GM19328 (cell line): ENCODE measurements around the gene RNF133.

ENCODE experiments used
- ATAC-seq: cut with Tn5 transposase; IDR thresholded peaks from one replicate; pipeline ENCODE4 v1.9.1; 2021; ENCODE audit warnings: mild to moderate bottlenecking, moderate library complexity; ENCODE audit not compliant: unreplicated experiment

The RNF133 gene

GRCh38 chr7:122699017-122699416, at the start of gene RNF133:
Gene RNF133, minus strand, starts transcription at chr7:122699117. Its CDS starts 199 bp downstream, at chr7:122698918.
- no peak for ATAC-seq

GRCh38 chr7:122748195-122748594, 49.3 kb upstream of the RNF133 start:
- no peak for ATAC-seq

- no peak for ATAC-seq
Observed at GRCh38 chr7:122746948-122747347, 48.0 kb upstream of the RNF133 start.

GRCh38 chr7:122743211-122743610, 44.3 kb upstream of the RNF133 start:
- no peak for ATAC-seq

GRCh38 chr7:122738947-122739346, 40.0 kb upstream of the RNF133 start:
- ATAC-seq: no peak

- no peak for ATAC-seq
Observed at GRCh38 chr7:122736183-122736582, 37.3 kb upstream of the RNF133 start.

- ATAC-seq: no peak
Observed at GRCh38 chr7:122727759-122728158, 28.8 kb upstream of the RNF133 start.

GRCh38 chr7:122727354-122727753, 28.4 kb upstream of the RNF133 start:
- no peak for ATAC-seq

GRCh38 chr7:122726881-122727280, 28.0 kb upstream of the RNF133 start:
- no peak for ATAC-seq

- no peak for ATAC-seq
Observed at GRCh38 chr7:122724366-122724765, 25.4 kb upstream of the RNF133 start.

GRCh38 chr7:122719010-122719578, 20.2 kb upstream of the RNF133 start:
- ATAC-seq: no peak

- ATAC-seq: no peak
Observed at GRCh38 chr7:122717356-122718089, 18.6 kb upstream of the RNF133 start.

GRCh38 chr7:122715183-122715582, 16.3 kb upstream of the RNF133 start:
- no peak for ATAC-seq

GRCh38 chr7:122710916-122711315, 12.0 kb upstream of the RNF133 start:
- ATAC-seq: no peak

- no peak for ATAC-seq
Observed at GRCh38 chr7:122709930-122710646, 11.2 kb upstream of the RNF133 start.

- ATAC-seq: no peak
Observed at GRCh38 chr7:122706836-122707235, 7.9 kb upstream of the RNF133 start.

- no peak for ATAC-seq
Observed at GRCh38 chr7:122702872-122703510, 4.1 kb upstream of the RNF133 start, which contains the start of gene RNF148. Gene RNF148, minus strand, starts transcription at chr7:122702922. Its CDS starts 172 bp downstream, at chr7:122702750.

GRCh38 chr7:122695816-122696215, 3.1 kb downstream of the RNF133 start:
- no peak for ATAC-seq

GRCh38 chr7:122694697-122695096, 4.2 kb downstream of the RNF133 start:
- ATAC-seq: no peak

GRCh38 chr7:122692769-122693309, 6.1 kb downstream of the RNF133 start:
- ATAC-seq: no peak

GRCh38 chr7:122691569-122692235, 7.2 kb downstream of the RNF133 start:
- ATAC-seq: no peak
